ENCODE results near the gene THY1.
"Not testable (repeated sequence)": the region's sequence is repeated elsewhere in the genome, so short reads cannot be mapped to it uniquely, and the experiment has no call there.

The THY1 gene

DNA sequence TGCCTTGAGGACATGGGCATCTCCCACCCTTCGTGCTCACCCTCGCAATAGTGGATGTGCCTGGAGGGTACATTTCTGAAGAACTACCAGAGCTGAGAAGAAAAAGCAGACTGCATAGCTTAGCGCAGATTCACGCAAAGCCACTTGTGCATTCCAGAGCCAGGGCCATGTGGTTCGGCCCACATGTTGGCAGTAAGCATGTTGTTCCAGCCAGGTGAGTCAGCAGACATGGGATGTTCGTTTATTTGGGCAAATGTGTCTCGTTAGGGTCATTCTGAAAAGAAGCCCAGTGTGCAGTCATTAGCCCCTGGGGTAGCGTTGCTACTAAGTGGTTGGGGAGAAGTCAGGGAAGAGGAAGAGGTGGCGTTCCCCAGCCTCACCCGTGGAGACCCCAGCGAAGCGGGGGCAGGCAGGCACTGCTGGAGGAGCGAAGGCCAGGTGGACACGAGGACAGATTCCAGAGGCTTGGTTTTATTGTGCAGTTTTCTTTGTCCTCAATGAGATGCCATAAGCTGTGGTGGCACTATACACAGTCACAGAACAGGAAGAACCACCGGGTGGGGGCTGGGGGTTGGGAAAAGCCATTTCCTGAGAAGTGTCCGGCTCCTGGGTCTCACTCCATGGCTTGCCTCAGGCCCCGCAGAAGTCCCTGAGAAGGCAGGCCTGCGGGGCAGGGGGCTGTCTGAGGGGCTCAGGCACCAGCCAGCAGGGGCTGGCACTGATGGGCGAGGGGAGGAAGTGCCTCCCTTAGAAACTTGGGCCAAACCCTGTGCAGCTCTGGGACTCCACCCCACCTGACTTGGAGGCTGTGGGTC is 5.0 kb downstream of the THY1 start:
- DNase-seq (ENCODE audit: low read depth) = no peak

DNA sequence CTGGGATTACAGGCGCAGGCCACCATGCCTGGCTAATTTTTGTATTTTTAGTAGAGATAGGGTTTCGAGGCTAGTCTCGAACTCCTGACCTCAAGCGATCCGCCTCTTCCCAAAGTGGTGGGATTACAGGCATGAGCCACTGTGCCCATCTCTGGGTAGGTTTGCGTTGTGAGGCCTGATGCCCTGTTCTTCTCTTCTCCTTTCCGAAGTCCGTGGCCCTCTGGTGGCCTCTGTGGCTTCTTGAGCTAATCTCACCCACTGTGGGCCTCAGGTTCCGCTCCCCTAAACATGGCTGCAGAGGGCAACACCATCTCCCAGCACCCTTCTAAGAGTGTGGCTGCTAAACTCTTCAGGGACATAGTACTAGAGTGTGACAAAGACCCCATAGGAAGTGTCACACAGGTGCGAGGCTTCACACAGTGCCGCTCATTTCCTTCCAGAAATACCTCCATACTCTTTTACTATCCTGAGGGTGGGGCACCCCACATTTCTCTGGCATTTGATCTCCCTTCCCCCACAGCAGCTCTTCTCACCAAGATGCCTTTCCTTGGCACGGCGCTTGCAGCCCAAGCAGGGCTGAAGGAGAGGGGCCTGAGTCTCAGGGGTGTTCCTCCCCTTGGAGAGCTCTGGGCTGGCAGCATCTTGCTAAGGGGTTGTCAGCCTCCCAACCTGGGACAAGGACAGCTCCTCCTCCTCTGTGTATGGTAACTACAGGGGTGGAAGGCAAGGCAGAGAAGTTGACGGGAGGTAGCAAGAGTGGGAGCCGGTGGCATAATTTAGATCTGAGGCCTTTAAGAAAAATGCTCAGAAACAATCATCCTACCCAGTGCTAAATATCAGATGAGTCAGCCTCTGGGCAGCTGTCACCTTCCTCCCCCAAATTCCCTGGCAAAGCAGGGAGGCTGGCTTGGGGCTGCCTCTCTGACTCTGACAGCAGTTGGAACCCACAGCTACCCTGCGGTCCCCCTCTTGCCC is 6.1 kb downstream of the THY1 start:
- no peak for DNase-seq (ENCODE audit: low read depth)

DNA sequence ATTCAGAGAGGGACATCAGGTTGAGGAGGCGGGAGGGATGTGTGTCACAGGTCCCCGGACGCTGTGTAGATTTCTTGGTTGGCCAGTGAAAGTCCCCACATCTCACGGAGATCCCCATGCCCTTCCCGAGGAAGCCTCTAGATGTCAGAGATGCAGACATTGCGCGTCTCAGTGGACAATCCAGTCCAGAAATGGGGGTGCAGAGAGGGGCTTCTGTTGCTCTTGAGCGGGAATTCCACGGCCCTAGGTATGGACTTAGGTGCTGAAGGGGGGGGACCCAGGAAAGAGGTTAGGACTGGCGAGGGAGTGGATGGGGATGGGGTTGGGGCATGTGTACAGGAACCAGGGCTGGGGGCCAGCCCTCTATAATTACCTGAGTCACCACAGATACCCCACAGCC is 7.0 kb downstream of the THY1 start:
- no peak for DNase-seq (ENCODE audit: low read depth)

DNA sequence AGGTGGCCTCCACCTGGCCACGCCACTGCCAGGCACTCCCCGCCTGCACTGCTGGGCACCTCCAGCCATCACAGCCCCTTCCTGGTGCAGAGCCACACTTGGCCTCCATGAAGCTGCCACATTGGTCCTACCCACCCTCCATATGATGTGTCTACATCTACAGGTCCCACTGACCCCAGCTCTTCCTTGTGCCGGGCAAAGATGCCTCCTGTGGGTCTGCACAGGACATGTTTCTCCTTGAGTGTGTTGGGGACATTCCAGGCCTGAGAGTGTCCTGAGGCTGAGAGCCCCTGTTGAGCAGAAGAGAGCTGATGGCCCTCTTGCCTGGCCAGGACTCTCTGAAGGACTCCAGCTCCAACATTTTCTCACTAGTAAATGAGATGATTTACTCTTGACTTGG is 7.5 kb downstream of the THY1 start:
- DNase-seq (ENCODE audit: low read depth) = no peak

DNA sequence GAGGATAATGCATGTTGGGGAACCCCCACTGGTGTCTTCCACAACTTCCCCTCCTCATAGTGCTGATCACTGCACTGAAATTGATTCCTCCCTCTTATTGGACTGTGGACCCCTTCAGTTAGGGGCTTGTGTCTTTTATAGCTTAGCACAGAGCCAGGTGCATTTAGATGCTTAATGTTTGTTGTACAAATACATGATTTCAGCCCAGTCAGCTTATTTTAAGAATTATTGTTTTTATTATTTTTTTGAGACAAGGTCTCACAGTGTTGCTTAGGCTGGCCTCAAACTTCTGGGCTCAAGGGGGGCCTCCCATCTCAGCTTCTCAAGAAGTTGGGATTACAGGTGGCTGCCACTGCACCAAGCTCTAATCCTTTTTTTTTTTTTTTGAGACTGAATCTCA is 8.2 kb downstream of the THY1 start:
- DNase-seq (ENCODE audit: low read depth) = no peak

DNA sequence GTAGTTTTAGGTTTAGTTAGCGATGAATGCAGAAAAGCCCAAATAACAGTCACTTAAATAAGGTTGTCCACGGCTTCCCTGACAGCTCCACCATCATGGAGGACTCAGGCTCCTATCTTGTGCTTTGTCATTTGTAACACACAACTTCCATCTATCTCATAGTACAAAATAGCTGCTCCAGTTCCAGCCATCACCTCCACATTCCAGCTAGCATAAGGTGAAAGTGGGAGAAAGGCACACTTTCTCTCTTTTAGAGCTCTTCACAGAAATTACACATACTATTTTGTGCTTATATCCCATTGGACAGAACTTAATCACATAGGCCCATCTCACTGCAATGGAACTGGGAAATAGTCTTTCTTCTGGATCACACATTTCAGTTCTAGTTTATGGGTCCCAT is 8.7 kb downstream of the THY1 start:
- DNase-seq (ENCODE audit: low read depth) = no peak

DNA sequence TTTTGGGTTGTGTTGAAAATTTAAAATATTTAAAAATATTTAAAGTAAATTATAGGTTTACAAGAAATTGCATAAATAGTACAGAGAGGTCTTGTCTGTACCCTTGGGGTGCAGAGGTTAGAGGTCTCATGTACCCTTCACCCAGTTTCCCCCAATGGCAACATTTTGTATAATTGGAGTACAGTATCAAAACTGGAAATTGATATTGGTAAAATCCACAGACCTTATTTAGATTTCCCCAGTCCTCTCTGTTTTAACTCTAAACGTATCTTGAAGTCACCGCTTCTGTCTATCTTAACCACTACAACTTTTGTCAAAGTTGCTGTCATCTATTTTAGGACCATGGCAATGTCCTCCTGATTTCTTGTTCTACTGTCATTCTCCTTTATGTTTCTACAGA is 10.9 kb downstream of the THY1 start:
- no peak for DNase-seq (ENCODE audit: low read depth)

DNA sequence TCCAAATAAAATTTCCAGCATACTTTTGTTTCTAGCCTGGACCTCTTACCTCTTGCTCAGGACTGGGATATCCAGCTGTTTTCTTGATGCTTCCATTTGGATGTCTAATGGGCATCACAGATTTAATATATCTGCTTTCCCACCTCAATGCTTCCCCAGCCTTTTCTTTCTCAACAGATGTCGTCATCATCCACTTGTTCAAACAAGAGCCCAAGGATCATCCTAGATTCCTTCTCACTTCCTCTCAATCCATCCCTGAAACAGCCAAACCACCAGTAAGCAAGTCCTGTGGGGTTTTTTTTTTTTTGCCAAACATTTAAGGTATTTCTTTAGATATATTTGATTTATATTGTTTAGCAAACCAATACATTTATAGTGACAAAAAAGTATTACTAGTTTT is 12.5 kb downstream of the THY1 start:
- DNase-seq (ENCODE audit: low read depth) = no peak

DNA sequence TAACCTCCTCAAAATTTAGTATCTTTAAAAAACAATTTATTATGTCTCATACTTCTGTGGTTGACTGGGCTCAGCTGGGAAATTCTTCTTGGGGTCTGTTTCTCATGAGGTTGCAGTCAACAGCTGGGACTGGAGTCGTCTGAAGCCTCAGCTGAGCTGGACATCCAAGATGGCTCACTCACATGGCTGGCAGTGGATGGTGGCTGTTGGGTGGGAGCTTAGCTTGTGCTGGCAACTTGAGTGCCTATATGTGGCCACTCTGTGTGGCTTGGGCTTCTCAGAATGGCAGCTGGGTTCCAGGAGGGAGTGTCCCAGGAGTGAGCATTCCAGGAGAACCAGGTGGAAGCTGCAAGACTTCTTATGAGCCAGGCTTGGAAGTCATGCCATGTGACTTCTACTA is 13.2 kb downstream of the THY1 start:
- no peak for DNase-seq (ENCODE audit: low read depth)

DNA sequence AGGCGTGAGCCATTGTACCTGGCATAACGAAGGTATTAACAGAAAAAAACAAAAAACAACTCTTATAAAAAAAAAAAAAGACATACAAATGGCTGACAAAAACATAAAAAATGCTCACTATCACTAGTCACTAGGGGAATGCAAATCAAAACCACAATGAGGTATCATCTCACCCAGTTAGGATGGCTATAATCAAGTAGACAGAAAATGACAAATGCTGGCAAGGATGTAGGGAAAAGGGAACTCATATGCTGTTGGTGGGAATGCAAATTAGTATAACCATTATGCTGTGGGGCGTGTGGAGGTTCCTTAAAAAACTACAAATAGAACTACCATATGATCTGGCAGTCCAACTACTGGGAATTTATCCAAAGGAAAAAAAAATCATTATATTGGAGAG is 17.0 kb downstream of the THY1 start:
- DNase-seq (ENCODE audit: low read depth) = no peak

DNA sequence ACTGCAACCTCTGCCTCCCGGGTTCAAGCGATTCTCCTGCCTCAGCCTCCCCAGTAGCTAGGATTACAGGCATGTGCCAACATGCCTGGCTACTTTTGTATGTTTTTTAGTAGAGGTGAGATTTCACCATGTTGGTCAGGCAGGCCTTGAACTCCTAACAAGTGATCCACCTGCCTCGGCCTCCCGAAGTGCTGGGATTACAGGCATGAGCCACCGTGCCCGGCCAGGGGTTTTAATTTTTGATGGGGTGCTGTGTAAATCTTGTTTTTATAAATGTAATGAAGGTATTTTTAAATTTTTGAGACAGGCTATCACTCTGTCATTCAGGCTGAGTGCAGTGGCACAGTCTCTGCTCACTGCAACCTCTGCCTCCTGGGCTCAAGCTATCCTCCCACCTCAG is 17.5 kb downstream of the THY1 start:
- DNase-seq (ENCODE audit: low read depth) = not testable (repeated sequence)

DNA sequence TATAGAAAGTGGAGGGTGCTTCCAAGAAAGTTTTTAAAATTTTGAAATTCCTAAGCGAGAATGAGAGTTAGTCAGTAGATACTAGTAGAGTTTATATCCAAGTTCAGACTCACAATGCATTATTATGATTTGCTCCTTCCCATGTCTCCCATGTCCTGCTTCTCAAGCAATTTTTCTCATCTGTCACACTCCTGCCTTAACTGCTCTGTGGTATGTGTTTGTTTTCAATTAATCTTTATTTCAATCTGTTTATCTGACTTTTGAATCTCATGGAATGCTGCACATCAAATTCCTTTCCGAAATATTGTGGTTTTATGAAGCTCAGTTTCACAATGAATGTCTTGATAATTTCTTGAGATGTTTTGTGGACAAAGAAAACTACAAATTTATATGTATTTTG is 18.1 kb downstream of the THY1 start:
- no peak for DNase-seq (ENCODE audit: low read depth)

DNA sequence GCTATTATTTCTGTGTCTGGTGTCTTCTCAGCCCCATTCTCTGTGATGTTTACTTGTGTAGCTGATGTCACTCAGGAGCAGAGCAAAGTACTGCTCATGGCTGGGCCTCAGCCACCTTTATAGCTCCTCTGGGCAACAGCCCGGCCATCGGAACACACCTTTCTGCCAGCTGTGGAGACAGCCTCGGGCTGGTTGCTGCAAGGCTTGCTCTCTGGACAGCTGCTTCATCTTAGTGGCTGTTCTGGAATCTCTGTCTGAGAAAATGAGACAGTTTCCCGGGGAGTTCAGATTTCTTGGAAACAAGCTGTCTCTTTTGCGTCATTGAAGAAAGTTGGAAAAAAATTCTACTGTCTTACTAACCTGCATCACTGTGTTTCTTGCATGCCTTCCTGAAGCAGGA is 20.0 kb downstream of the THY1 start:
- DNase-seq (ENCODE audit: low read depth) = no peak

DNA sequence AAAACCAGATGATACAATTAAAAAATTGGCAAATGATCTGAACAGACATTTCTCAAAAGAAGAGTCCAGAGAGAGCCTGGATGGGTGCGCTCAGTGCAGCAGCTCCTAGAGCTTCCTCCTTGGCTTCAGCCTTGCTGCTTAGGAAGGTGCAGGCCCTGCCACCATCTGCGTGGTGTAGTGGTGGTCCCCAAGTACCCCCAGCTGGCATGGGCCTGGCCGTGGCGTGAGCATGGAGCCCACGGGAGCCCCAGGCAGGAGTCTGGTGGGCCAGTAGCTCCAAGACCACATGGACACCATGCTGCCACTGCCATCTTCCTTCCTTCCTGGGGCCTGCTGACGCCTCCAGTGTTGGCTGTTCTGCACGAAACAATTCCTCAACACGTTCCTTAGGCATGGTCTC is 20.5 kb downstream of the THY1 start:
- no peak for DNase-seq (ENCODE audit: low read depth)

DNA sequence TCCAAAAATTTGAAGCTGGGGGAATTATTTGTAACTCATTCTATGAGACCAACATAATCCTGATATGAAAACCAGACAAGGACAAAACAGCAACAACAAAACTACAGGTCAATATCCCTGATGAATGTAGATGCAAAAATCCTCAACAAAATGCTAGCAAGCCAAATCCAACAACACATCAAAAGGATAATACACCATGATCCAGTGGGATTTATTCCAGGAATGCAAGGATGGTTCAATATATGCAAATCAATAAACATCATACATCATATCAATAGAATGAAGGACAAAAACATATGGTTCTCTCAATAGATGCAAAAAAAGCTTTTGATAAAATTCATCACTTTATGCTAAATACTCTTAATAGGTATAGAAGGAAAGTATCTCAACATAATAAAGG is 22.1 kb downstream of the THY1 start:
- DNase-seq (ENCODE audit: low read depth) = no peak

DNA sequence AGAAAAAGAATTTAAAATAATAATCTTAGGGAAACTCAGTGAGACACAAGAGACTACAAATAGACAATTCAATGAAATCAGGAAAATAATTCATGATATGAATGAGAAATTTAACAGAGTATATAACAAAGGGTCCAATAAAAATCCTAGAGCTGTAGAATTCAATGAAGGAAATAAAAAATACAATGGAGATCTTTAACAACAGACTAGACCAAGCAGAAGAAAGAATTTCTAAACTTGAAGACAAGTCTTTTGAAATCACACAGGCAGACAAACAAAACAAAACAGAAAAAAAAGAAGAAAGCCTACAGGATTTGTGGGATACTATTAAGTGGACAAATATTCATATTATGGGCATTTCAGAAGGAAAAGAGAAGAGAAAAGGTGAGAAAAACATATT is 25.2 kb downstream of the THY1 start:
- no peak for DNase-seq (ENCODE audit: low read depth)

DNA sequence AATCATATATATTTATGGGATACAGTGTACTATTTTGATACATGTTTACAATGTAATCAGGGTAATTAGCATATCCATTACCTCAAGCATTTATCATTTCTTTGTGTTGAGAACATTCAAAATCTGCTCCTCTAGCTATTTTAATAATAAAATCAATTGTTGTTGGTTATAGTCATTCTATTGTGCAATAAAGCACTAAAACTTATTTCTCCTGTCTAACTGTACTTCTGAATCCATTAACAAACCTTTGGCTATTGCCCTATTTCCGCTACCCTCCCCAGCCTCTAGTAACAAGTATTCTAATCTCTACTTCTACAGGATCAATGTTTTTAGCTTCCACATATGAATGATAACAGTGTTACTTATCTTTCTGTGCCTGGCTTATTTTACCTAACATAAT is 26.1 kb downstream of the THY1 start:
- no peak for DNase-seq (ENCODE audit: low read depth)

DNA sequence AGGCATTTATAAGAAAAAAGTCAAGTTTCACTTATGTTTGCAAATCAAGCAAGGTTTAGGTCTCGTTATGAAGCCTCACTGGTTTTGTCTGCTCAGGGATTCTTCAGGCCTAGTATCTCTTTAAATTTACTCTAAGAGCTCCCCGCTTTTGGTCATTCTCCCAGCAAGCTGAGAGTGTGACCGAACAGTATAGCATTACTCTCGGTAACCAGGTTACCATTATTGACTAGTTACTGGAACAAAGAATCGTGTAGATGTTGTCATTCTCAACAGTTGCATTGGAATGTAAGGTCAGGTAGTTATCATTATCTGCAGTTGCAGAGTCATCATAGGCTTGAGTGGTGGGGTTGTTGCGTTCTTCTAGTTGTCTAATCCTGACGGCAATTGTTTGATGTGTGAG is 31.7 kb downstream of the THY1 start:
- no peak for DNase-seq (ENCODE audit: low read depth)

DNA sequence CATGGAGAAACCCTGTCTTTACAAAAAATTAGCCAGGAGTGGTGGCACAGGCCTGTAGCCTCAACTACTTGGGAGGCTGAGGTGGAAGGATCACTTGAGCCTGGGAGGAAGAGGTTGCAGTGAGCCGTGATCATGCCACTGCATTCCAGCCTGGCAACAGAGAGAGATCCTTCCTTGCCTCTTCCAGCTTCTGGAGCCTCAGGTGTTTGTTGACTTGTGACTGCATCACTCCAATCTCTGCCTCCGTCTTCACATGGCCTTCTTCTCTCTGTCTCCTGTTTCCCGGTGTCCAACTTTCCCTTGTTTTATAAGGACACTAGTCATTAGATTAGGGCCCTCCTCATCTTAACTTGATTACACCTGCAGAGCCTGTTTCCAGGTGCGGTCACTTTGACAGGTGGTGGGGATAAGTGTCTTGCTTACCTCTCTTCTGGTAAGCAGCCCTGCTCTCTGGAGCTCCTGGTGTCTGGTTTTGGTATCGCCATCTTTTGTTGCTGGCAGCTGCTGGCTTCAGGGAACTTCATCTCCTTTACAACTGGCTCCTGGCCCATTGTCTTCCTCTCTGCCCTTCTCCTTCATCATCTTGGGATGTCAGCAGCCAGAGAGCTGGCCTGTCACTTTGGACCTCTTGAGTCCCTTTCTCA is 33.2 kb downstream of the THY1 start:
- no peak for DNase-seq (ENCODE audit: low read depth)

DNA sequence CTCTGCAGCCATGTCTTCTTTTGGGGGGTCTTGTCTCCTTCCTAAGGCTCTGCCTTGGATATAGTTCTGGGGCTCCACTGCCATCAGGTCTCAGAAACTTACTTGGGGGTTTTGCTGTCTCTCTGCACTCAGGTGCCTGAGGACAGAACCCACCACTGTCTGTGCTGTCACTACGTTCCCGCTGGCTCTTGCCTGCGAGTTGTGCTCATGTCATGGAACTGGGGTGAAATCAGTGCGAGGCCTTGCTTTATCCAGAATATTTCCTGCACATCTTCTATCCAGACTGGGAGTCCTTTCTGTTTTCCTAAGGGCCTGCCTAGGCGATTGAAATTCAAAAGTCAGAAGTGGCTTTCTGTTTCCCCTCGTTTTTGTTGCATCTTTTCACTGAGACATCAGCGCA is 34.9 kb downstream of the THY1 start:
- no peak for DNase-seq (ENCODE audit: low read depth)

DNA sequence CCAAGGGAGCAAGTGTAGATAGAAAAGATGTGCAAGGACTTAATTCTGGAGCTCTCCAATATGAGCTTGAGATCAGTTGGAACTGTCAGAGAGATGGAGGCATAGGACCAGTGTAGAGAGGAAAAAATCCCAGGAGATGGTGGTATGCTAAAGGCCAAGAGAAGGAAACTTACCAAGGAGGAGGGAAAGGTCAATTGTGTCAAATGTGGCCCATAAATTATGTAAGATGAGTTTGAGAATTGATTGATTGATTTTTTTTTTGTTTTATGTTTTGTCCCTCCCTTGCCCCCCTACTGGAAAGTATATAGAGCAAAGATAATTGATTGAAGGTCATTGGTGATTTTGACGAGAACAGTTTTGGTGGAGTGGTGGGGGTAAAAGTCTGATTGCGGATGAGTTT is 38.6 kb downstream of the THY1 start:
- DNase-seq (ENCODE audit: low read depth) = no peak

DNA sequence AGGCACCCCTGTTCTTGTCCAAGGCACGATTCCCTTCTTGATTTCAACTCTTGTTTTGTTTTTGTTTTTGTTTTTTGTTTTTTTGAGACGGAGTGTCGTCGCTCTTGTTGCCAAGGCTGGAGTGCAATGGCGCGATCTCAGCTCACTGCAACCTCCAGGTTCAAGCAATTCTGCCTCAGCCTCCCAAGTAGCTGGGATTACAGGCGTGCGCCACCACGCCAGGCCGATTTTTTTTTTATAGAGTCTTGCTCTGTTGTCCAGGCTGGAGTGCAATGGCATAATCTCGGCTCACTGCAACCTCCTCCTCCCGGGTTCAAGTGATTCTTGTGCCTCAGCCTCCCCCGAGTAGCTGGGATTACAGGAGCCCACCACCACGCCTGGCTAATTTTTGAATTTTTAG is 40.5 kb downstream of the THY1 start:
- DNase-seq (ENCODE audit: low read depth) = not testable (repeated sequence)

DNA sequence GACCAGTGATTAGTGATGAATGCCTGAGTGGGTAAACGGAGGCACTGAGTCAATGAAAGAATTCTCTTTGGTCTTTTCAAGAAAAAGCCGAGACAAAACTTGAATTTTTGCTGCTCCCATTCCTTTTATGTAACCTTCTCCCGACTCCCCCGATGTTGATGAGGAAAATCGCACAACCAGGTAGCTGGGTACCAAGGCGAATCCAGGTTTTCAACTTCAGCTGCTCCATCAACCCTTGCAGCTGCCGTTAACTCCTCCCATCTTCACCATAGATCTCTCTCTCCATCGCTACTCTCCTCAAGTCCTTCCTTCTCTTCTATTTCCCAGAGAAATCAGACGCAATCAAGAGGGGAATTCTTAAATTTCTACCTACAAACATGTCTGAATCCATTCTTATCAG is 40.9 kb downstream of the THY1 start:
- no peak for DNase-seq (ENCODE audit: low read depth)

Data from stimulated activated CD4-positive, alpha-beta T cell treated with anti-CD3 and anti-CD28 coated beads, Interleukin-2, amount 100 ng/mL, for 4 hours (primary cell).